ENCODE measurements around the gene BMP6.
"Not testable (repeated sequence)": the region's sequence is repeated elsewhere in the genome, so short reads cannot be mapped to it uniquely, and the experiment has no call there.

BMP6 gene

DNA sequence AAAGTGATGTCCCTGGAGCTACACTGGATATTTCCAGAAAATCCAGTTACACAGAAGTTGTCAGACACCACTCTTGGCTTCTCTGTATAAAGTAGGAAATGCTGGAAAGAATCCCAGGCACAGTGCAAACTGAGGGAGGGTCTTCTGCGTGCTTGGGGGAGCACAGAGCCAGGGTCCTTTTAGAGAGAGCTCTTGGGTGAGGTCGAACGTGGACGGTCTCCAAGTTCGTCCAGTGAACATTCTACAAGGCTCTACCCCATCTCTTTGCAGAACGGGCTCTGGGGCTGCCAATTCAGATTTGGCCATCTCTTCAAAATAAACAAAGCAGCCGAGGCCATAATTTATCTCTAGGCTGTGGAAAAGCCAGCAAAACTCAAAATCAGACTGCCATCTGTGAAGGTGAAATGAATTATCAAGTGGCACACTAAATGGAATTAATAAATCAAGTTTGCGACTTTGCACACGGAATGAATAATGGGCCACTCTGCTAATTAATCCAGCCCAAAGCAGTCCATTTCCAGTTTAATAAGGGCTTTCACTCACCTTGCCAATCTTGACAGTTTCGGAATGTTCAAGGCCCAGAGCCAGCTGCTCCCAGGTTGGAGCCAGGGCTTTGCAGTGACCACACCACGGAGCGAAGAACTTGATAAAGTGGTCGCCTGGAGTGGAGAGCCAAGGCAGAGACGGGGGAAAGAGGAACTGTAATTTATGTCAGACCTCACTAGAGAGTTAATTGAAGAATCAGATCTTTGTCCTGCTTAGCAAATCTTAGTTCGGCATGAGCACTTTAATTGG lies 165.4 kb downstream of the BMP6 start:
- DNase-seq = no peak

DNA sequence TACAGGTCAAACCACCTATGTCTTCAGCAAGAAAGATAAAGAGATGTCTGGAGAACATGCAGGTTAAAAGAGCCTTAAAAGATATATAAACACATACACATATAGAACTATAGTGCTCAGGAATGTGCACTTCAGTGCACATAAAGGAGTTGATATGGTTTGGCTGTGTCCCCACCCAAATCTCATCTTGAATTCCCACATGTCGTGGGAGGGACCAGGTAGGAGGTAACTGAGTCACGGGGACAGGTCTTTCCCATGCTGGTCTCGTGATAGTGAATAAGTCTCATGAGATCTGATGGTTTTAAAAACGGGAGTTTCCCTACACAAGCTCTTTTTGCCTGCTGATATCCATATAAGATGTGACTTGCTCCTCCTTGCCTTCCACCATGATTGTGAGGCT lies 166.5 kb downstream of the BMP6 start:
- DNase-seq = not testable (repeated sequence)

DNA sequence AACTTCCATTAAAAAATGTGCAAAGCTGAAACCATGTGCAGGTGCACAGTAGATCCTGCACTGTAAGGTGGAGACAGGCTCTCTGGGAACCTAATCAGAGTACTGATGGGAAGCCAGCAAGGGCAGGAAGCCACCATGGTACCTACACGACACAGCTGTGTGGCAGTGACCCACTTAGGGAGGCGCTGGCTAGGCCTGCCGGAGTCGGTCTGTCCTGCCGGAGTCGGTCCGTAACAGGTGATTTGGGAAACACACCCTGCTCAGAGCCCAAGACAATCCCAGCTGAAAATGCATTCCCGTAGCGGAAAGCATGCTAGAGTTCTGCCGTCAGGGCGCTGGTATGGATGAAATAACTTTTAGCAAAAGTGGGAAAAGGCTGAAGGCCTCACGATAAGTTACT lies 167.4 kb downstream of the BMP6 start:
- DNase-seq = no peak

DNA sequence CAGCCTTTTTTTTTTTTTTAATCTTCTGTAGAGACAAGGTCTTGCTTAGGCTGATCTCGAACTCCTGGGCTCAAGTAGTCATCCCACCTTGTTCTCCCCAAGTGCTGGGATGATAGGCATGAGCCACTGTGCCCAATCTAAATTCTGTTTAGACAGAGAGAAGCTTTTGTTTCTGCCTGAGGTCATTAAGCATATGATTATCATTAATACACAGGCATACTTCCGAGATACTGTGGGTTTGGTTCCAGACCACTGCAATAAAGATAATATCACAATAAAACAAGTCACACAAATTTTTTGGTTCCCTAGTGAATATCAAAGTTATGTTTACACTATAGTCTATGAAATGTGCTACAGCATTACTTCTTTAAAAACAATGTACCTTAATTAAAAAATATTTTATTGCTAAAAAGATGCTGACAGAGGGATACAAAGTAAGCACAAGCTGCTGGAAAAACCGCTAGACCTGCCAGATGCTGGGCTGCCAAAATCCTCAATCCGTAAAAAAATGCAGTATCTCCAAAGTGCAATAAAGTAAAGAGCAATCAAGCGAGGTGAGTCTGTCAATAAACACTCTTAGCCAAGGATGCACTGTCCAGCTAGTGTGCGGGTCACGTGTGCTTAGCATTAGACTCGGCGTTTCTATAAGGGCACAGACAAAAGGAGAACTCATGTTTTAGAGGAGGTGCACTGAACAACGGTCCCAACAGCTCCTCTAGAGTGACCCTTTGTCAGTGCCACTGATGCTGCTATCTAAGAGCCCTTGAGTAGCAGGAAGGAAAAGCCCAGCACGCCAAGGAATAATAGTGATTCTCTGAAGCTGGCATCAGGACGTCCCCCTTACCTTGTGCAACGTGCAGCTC lies 168.6 kb downstream of the BMP6 start:
- no peak for DNase-seq

DNA sequence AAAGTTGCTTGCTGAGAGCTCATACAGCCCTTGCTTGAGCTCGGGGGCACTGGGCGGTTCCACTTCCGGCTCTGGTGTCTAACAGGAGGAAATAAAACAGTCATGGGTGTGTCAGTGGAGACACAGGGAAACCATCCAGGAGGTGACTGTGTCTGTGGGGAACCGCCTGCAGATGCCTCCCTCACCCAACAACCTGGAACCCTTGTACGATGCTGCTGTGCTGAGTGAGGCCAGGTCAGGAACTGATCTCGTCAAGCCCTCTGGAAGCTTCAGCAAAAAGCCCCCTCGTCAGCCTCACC lies 169.2 kb downstream of the BMP6 start:
- DNase-seq = no peak

DNA sequence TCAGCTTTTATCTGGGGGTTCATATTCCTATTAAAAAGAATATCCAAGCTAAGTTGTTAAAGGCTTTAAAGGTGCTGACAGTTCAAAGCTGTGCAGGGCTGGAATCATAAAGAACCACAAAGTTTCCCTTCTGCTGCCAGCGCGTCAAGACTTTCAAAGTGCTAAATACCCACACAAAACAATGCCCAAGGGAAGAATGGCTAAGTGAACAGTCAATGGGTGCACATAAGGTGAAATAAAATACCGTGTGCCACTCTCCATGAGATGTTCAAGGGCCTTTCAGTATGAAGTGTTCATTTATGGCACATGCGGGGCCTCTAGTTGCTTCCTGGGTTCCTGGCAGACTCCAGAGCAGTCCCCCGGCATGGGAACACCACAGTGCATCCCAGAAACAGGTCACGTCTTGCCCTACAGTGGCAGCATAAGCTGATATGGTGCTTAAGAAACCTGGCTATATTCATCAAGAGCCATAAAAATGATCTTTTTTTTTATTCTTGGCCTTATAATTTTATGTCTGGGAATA lies 170.6 kb downstream of the BMP6 start:
- no peak for DNase-seq

DNA sequence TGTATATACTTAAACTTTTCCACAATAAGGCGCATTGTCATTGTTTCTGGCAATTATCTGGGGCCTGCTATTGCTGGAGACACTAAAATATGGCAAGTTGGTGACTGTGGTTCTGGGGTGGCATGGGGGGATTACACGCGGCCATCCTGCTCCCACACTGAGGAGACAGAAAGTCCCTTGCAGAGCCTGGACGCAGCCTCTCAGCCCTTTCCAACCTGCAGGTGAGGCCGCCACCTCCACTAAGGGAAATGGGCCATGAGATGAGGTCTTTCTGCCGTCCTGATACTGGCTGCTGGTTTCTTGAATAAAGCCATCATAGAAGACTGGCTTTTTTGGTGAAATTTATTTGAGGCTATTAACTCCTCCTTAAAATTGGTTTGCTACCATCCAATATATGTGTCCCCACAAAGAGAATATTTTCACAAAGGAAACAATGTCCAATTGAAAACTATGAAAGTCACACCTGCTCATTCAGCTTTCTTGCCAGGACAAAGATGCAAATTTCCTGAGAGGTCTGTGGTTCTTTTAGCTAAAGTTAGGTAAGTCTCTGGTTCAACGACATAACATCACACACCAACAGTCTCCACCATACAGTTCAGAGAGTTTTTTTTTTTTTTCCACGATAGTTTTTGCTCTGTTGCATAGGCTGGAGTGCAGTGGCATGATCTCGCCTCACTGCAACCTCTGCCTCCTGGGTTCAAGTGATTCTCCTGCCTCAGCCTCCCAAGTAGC lies 171.7 kb downstream of the BMP6 start:
- DNase-seq = no peak

DNA sequence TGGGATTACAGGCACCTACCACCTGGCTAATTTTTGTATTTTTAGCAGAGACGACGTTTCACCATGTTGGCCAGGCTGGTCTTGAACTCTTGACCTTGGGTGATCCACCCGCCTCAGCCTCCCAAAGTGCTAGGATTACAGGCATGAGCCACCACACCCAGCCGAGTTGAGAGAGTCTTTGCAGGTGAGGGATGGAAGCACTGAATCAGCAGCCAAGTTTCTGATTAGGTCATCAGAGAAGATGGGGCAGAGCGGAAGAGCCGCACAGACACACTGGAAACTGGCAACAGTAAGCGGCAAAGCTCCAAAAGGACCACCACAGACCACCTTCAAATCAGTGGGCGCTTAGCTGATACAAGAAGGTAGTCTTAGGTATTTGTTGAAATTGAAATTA lies 172.3 kb downstream of the BMP6 start:
- not testable (repeated sequence) for DNase-seq

DNA sequence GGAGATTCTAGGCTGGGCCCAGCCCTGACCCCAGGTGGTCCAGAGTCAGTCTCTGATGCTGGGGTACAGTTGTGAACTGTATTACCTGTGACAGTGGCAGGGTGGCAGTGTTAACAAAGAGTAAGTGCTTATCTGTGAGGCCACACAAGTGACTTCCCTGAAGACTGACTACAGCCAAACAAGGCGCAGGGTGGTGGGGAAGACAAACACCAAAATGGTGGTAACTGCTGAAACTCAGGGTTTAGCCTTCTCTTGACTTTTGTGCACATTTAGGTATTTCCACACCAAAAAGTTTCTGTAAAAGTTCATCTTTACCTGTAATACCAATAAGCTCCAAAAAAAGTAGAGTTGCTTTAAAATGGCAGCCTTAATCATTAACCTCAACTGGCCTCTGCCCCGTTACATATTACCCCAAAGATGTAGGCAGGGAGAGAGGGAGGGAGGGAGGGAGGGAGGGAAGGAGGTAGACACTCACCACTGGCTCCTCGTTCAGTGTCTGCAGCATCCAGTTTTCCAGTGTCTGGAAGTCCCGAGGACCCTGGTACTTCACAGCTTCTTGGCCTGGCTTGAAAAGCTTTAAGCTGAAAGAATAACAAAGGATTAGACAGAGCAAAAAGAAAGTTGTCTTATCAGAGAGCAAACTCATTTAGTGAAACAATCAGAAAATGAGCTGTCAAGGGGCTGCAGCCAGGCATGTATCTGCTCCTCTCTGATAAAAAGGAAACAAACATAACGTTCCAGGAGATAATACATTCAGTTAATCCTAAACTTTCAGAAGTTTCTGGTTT lies 173.4 kb downstream of the BMP6 start:
- no peak for DNase-seq

DNA sequence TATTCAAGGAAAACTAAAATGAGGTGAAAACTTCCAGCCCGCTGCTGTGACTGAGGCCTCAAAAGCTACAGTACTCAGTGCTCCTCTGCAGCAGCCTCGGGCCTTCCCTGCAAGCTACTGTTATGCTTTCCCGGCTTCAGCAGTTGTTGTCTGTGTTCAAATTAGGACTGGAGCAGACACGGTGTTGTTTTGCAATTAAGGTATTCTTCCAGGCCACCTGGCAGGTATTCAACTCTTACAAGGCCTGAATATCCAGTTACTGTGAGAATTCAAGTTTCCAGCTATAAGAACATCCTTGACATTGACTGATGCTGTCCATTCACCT lies 174.0 kb downstream of the BMP6 start:
- no peak for DNase-seq

DNA sequence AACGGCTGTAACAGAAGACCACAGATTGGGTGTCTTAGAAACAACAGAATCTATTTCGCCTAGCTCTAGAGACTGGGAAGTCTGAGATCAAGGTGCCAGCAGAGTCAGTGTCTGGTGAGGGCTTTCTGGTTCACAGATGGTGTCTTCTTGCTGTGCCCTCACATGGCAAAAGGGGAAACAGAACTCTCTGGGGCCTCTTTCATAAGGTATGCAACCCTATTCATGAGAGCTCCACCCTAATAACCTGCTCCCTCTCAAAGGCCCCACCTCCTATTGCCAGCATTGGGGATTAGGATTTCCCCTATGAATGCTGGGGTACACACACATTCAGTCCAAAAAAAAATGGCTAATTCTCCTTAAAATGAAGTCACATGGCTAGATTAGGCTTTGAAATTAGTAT lies 174.7 kb downstream of the BMP6 start:
- no peak for DNase-seq

DNA sequence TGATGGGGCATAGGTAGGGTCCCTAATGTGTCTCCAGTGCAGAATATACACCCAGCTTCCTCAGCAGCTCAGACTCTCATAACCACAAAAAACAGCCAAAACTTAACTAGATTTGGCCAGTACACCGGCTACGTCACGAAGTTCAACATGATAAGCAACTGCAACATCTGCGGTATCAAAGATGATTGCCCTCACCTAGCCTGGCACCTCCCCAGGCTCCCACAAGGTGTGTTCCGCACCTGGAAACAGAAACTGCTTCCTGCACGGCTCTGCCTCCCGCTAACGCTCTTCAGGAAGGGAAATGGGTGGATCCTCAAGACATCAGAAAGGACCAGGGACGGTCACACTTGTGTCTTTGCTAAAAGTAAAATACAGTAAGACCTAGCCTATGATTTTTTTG lies 175.2 kb downstream of the BMP6 start:
- DNase-seq = no peak

DNA sequence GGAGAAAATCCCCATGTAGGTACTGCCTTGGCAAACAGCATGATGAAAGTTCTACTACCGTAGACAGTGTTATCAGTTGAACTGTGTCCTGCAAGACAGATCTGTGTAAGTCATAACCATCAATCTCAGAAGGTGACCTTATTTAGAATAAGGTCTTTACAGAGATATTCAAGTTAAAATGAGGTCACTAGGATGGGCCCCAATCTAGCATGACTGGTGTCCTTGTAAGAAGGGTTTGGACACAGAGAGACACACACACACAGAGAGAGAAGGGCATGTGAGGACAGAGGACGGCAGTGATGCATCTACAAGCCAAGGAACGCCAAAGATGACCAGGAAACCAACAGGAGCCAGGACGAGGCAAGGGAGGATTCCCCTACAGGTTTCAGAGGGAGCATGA lies 175.9 kb downstream of the BMP6 start:
- DNase-seq = no peak

DNA sequence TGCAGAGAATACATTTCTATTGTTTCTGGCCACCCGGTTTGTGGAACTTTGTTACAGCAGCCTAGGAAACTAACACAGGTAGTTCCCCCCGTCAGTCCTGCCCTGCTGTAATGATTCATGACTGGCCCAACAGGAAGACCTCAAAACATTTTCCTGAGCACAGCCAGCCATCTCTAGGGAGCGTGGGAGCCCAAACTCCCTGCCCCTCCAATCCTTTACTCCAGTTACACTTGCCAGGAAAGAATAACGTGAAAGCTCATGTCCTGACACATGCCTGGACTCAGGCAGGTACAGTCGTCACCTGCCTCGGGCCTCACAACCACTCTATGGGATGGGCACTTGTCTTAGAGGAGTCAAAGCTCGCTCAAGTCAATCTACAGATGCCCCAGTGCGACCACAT lies 176.3 kb downstream of the BMP6 start:
- no peak for DNase-seq

DNA sequence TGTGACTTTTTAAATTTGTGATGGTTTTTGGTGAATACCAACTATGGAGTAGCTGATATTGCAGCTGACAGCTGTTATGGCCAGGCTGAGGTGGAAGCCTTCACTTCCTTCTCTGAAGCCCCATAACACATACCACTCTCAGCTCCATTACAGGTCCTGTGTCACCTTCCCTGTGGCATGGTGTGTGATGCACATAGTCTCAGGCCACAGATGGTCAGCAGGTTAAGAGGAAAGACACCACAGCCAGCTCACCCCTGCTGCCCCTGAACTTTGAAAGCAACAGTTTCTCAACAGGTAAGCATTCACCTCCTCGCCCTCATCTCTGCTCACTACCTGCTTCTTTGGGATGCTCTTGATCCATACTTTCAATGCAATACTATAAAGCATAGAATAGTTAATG lies 177.0 kb downstream of the BMP6 start:
- no peak for DNase-seq

DNA sequence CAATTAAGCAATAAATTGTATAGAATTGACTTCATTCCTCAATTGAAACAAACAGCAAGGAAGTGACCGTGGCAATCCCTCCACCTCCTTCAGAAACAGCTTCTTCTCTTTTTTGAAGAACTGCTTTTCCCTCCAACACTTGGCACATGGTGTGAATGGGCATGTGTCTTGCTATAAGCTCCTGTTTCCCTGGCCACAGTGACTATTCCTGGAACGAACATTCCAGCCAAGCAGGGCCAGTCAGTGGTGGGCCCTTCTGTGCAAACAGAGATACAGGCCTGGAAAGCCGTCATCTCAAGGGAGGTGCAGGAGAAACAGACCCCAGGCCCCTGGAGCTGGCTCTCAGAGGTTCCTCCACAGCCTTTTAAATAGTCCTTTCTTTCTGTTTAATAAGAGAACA lies 177.8 kb downstream of the BMP6 start:
- DNase-seq = no peak

DNA sequence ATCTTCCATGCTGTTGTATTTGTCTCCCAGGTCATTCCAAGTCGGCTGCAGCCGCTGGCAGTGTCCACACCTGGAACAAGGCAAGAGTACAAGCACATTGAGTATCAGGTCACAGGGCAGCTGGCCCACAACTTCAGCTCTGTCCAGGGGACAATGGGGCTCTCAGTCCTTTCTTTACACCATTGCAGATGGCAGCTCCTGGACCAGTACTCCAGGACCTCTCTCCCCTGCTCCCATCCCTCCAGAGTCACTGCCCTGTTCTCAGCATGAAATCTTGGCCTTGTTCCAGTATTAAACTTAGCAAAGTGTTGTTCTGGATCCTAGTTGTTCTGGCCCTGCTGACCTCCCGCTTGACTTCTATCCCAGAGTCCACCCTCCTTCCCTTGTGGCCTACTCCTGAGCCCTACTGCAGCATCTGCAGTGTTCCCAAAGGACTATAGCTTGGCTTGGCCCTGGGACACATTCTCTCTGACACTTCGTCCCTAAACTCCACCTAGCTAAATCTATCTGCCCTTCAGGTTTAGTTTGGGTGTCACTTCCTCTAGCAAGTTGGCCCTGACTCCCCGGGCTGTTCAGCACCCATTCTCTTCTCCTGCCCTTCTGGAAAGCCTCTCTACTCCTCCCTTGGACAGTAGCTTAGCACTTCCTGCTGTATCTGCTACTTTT lies 178.9 kb downstream of the BMP6 start:
- DNase-seq = no peak

DNA sequence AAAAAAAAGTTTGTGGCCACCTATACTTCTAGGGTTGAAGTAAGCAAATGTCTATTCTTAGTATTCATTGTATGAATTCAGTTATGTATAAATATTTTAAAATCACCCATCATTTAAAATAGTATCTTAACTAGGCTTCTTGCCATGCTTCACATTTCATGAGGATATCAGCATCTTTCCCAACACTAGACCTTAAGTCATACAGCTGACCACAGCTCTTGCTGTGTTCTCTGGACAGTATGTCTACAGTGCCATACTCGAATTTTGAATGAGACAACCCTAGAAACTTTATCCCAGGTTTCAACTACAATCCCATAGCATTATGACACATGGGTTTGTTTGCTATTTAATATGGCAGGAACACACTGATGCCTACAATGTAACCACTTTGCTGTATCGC lies 179.5 kb downstream of the BMP6 start:
- DNase-seq = no peak

DNA sequence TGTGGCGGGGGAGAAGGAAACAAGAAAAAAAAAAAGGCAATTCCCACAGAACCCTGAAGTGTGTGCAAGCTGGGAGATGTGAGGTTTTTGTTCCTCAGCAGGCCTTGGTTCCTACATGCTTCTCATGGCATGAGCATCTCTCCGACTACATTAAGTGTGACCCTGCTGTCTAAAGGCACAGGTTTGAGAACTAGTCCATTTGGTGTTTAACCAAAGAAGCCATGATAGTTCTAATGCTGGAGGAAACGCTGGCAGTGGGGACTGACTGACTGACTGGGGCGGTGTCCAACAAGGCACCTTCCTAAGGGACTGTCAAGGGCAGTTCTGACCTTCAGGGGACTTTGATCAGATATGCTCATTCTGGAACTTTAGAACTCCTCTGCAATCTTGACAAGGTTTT lies 180.8 kb downstream of the BMP6 start:
- no peak for DNase-seq

DNA sequence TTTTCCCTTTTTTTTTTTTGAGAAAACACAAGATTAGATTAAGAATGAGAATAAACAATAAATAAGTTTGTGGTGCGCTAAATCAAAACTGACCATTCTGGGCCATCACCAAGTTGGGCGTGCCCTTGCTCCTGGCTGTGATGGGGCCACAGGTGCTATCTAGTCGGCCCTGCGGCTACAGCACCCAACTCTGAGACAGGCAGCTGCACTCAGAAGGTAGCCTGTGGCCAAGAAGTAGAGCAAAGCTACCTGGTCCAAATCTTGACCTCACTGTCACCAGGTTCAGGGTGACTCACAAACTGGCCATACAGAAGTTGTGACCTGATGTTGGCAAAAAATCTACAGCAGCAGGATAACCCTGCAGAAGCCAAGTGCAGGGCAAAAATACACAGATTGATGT lies 181.3 kb downstream of the BMP6 start:
- DNase-seq = no peak

DNA sequence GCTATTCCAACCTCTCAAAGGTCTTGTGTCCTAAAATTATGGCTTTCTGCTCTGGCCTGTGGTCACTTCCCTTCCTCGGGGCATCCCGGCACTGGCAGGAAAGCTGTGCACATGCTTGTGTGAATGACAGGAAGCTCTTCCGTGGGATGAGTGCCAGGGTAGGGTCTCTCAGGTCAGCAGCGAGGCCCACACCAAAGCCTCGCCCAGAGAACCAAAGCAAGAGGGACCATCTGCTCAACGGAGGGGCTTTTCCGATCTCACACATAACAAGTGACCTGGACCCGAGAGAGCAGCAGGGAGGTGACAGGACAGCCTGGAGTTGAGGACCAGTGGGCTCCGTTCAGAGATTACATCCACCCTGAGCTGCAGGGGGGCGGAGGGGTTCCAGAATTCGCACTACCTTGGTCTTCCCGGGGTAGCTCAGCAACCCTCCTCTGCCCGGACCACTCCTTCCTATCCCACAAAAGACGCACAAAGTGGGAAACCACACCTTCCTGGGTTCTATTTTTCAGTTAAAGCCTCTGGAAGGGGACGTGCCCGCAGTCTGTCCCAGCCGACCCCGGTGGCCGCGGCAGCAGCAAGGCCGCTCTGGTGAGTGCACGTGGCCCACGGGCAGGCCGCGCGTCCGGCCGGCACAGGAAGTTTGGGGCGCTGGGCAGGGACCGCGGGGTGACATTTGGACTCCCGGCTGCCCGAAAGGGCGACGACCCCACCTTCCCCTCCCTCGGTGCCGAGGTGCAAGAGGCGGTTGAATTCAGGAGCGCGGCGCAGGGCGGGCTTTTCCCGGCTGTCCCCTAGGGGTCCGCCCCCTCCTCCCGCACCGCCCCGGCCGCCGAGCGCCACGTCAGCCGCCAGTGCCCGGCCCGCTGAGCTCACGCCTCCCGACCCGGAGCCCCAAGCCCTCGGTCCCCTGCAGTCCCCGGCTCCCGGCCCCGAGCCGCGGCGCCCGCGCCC lies 183.7 kb downstream of the BMP6 start:
- DNase-seq = no peak
